Gastroesophageal sphincter (tissue), 4 donors: Measurements from ENCODE around the gene GMPR2. TPM values are rescaled to one million over a fixed set of nuclear protein-coding genes. Genes with fewer than 3 reads are reported as not detected.

ENCODE experiments used
- ATAC-seq: fragments of 150-250 bp; one replicate; pipeline ENCODE4 v1.9.1; 2016; ENCODE audit warnings: mild to moderate bottlenecking, moderate library complexity
- H3K27ac ChIP-seq, 4 donors: fragments of 200-600 bp; sonication (generic) in 3 of 4; 1 replicate in 3 of 4; 2 replicates in 1 of 4; pipeline ENCODE4 v1.5.1; 2016 to 2019
- H3K27me3 ChIP-seq: fragments of 200-600 bp; sonication (generic); one replicate; pipeline ENCODE4 v1.5.1; 2019
- H3K36me3 ChIP-seq, 2 donors: fragments of 200-600 bp; sonication (generic); one replicate each; pipeline ENCODE4 v1.5.1; 2019; ENCODE audit warnings: control low read depth in 1 of 2
- H3K4me1 ChIP-seq, 3 donors: fragments of 200-600 bp; sonication (generic); 1 replicate in 2 of 3; 2 replicates in 1 of 3; pipeline ENCODE4 v1.5.1; 2016 to 2019; ENCODE audit warnings: control low read depth in 2 of 3
- H3K4me3 ChIP-seq, 2 donors: fragments of 200-600 bp; sonication (generic); one replicate each; pipeline ENCODE4 v1.5.1; 2019; ENCODE audit warnings: mild to moderate bottlenecking in 1 of 2, moderate library complexity in 1 of 2
- H3K9me3 ChIP-seq, 3 donors: fragments of 200-600 bp; sonication (generic); one replicate each; pipeline ENCODE4 v1.5.1; 2017 to 2019; ENCODE audit warnings: control low read depth in 2 of 3
- EP300 ChIP-seq: sonication (generic); formaldehyde crosslinking; IDR thresholded peaks from one replicate; pipeline ENCODE4 v1.6.1; 2017; ENCODE audit warnings: antibody characterized with exemption, mild to moderate bottlenecking
- POLR2A ChIP-seq, 2 donors: fragments of 450-650 bp; IDR thresholded peaks; one replicate each; pipeline ENCODE4 v1.6.1; 2017; ENCODE audit warnings: antibody characterized with exemption in 2 of 2, mild to moderate bottlenecking in 2 of 2, moderate library complexity in 1 of 2
- POLR2AphosphoS5 ChIP-seq: sonication (generic); formaldehyde crosslinking; IDR thresholded peaks from one replicate; pipeline ENCODE4 v1.6.1; 2017; ENCODE audit warnings: antibody characterized with exemption
- WGBS, 2 donors: methylation state at CpG; one replicate each; pipeline ENCODE4 v1.1.5; 2018; ENCODE audit warnings: low coverage in 1 of 2; 5-methylcytosine and 5-hydroxymethylcytosine counted together
- total RNA-seq, 4 donors: library from RNA; depleted of rRNA; stranded (reverse); fragments of >200 nt; gene quantifications; one replicate each; pipeline ENCODE4 v1.1.0, GENCODE V29; 2016
- TF ChIP-seq, protein P1 (sequence below), 4 experiments: fragments of 200-600 bp in 2 of 4; fragments of 450-650 bp in 2 of 4; sonication (generic) in 1 of 4; IDR thresholded peaks; one replicate each; pipeline ENCODE4 v1.5.1; 2017 to 2019; ENCODE audit warnings: antibody characterized with exemption in 4 of 4, mild to moderate bottlenecking in 2 of 4, moderate library complexity in 2 of 4

The GMPR2 gene
- total RNA-seq, 4 donors from 2014 or later: 46.0 to 70.5 (median 59.8) TPM

DNA sequence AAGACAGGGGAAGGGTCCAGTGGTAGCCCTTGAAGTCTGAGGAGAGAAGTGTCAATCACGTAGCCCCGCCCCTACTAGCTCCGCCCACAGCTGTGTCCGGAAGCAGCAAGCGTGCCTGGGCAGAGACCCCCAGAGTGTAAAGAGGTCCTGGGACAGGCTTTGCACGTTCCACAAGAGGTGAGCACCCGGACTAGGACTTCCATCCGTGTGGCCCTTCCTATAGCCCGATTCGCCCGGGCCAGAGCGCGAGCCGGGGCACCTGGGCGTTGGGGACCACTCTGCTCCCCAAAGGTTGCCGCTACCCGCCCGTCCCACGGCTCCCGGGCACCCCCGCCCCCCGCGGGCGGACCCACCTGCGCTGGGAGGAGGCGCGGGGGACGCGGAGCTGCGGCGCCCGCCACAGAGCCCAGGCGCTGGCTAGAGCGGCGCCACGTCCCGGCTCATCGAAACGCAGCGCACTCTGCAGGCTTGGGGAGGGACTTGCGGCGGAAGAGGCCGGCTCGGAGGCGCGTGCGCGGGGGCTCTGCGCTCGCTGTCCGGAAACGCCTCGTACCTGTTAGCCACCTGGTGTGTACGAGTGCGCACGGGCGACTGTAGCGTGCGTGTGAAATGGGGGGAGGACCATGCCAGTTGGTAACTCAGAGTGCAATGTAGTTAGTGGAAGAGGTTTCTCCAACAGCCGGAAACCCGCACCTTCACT is 38.6 kb downstream of the GMPR2 start, which contains the start of gene RABGGTA:
Gene RABGGTA, minus strand, starts transcription at position 464 of the 700 bp plus-strand sequence. CDS start 482 bp downstream, outside the sequence.
- 0 to 2% methylated on average over 8 of the region's 61 CpGs for WGBS, 2 donors
- H3K27ac ChIP-seq: peak within 1 kb of the TSS; percentile 89 to 98 (median 96)
- peak; percentile 60 to 71 for TF ChIP-seq POLR2A (IDR thresholded peaks at IDR 0.05)
- no peak for TF ChIP-seq EP300
- peak; percentile 45 for TF ChIP-seq POLR2AphosphoS5
- TF ChIP-seq, protein P1, sequence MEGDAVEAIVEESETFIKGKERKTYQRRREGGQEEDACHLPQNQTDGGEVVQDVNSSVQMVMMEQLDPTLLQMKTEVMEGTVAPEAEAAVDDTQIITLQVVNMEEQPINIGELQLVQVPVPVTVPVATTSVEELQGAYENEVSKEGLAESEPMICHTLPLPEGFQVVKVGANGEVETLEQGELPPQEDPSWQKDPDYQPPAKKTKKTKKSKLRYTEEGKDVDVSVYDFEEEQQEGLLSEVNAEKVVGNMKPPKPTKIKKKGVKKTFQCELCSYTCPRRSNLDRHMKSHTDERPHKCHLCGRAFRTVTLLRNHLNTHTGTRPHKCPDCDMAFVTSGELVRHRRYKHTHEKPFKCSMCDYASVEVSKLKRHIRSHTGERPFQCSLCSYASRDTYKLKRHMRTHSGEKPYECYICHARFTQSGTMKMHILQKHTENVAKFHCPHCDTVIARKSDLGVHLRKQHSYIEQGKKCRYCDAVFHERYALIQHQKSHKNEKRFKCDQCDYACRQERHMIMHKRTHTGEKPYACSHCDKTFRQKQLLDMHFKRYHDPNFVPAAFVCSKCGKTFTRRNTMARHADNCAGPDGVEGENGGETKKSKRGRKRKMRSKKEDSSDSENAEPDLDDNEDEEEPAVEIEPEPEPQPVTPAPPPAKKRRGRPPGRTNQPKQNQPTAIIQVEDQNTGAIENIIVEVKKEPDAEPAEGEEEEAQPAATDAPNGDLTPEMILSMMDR (IDR thresholded peaks at IDR 0.05): peak in 3 of 4 experiments; percentile 77 to 88 (median 78)
- H3K36me3 ChIP-seq: peaks cover 0 to 38% of the 10 kb centered on the region in 2 donors
- peak within 1 kb of the TSS; percentile 74 to 89 for H3K4me3 ChIP-seq
- peak; percentile 98 for ATAC-seq
- H3K4me1 ChIP-seq: peaks cover 0 to 19% (median 6%) of the 10 kb centered on the region in 3 donors
- no peaks in the 10 kb centered on the region for H3K27me3 ChIP-seq
- H3K9me3 ChIP-seq: no peaks in the 10 kb centered on the region

DNA sequence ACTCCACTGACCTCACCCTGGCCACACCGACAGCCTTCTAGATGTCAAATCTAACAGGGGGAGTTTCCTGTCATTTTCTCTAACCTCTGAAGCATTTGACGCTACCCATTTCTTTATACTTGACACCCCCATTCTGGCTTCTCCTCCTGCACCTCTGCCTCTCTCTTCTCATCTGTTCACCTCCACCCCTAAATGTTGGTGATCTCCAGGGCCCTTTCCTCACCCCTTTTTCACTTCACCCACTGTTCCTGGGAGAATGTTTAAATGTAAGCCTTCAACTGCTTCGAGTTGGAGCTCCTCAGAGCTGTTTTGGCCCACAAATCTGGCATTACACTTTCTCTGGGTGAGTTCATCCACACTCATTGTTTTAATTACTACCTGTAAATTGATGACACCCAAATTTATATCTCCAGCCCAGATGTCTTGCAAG is 39.1 kb downstream of the GMPR2 start:
- Histone ChIP-seq H3K9me3 (no peaks in the 10 kb centered on the region), H3K36me3 (peaks cover 0 to 33% of the 10 kb centered on the region in 2 donors), H3K4me1 (peaks cover 0 to 19% (median 6%) of the 10 kb centered on the region in 3 donors), H3K27me3 (no peaks in the 10 kb centered on the region), H3K4me3 (peak overlapping the region; percentile 74 to 89), H3K27ac (peak overlapping the region; percentile 89 to 98 (median 96))
- WGBS, 2 donors: 20 to 80% methylated on average over 1 to 3 of the region's 3 CpGs
- TF ChIP-seq POLR2A (IDR thresholded peaks at IDR 0.05) (no peak), EP300 (no peak), POLR2AphosphoS5 (no peak)
- TF ChIP-seq, protein P1 (IDR thresholded peaks at IDR 0.05): no peak
- ATAC-seq: no peak

GRCh38 chr14:24272467-24272866 is 39.7 kb downstream of the GMPR2 start:
- Histone ChIP-seq H3K4me3 (no peak overlapping the region), H3K27me3 (no peaks in the 10 kb centered on the region), H3K4me1 (peaks cover 0 to 19% (median 6%) of the 10 kb centered on the region in 3 donors), H3K27ac (no peak overlapping the region), H3K36me3 (peaks cover 0 to 27% of the 10 kb centered on the region in 2 donors), H3K9me3 (no peaks in the 10 kb centered on the region)
- no peak for TF ChIP-seq POLR2A (IDR thresholded peaks at IDR 0.05)
- TF ChIP-seq, protein P1 (IDR thresholded peaks at IDR 0.05): no peak
- TF ChIP-seq EP300: no peak
- TF ChIP-seq POLR2AphosphoS5: no peak
- no peak for ATAC-seq
- WGBS, 2 donors: 80% methylated on average over 2 of the region's 2 CpGs

- ATAC-seq: no peak
- Histone ChIP-seq H3K9me3 (no peaks in the 10 kb centered on the region), H3K4me1 (peaks cover 0 to 19% (median 6%) of the 10 kb centered on the region in 3 donors), H3K27me3 (no peaks in the 10 kb centered on the region), H3K36me3 (peaks cover 0 to 16% of the 10 kb centered on the region in 2 donors), H3K4me3 (no peak overlapping the region), H3K27ac (no peak overlapping the region)
- WGBS, 2 donors: 73 to 77% methylated on average over 2 to 3 of the region's 3 CpGs
- TF ChIP-seq POLR2A (IDR thresholded peaks at IDR 0.05) (no peak), EP300 (no peak)
- TF ChIP-seq, protein P1 (IDR thresholded peaks at IDR 0.05): no peak
Measured at GRCh38 chr14:24273422-24273998, 40.8 kb downstream of the GMPR2 start.
